Neural cell (in vitro differentiated cells): Measurements from ENCODE around the gene DKC1.

Experiments used
- CTCF ChIP-seq: fragments of 450-650 bp; IDR thresholded peaks from 2 replicates; pipeline ENCODE4 v1.5.1; 2014; ENCODE audit warnings: antibody characterized with exemption, mild to moderate bottlenecking, moderate library complexity; ENCODE audit not compliant: poor library complexity, severe bottlenecking
- EP300 ChIP-seq: fragments of 450-650 bp; conservative IDR thresholded peaks from 2 replicates; pipeline ENCODE4 v1.6.1; 2014; ENCODE audit warnings: antibody characterized with exemption, mild to moderate bottlenecking, moderate library complexity; ENCODE audit not compliant: poor library complexity, severe bottlenecking
- EZH2 ChIP-seq: fragments of 200-600, 300-800 bp; shearing (Covaris generic), sonication (generic); IDR thresholded peaks from 2 replicates; pipeline ENCODE4 v1.6.1; 2014; ENCODE audit warnings: antibody characterized with exemption, low read length, borderline replicate concordance, mild to moderate bottlenecking; ENCODE audit not compliant: insufficient read depth, poor library complexity, severe bottlenecking
- MXI1 ChIP-seq: fragments of 450-650 bp; conservative IDR thresholded peaks from 2 replicates; pipeline ENCODE4 v1.6.1; 2014; ENCODE audit warnings: antibody characterized with exemption, mild to moderate bottlenecking; ENCODE audit not compliant: poor library complexity, severe bottlenecking
- POLR2AphosphoS5 ChIP-seq: IDR thresholded peaks from 2 replicates; pipeline ENCODE4 v1.6.1; 2012
- RAD21 ChIP-seq: fragments of 450-650 bp; conservative IDR thresholded peaks from 2 replicates; pipeline ENCODE4 v1.6.1; 2014; ENCODE audit warnings: antibody characterized with exemption, mild to moderate bottlenecking, moderate library complexity
- REST ChIP-seq: IDR thresholded peaks from 2 replicates; pipeline ENCODE4 v1.6.1; 2012; ENCODE audit warnings: borderline replicate concordance
- TAF1 ChIP-seq: IDR thresholded peaks from 2 replicates; pipeline ENCODE4 v1.6.1; 2012; ENCODE audit warnings: low read depth

- TF ChIP-seq EZH2 (no peak), POLR2AphosphoS5 (no peak), CTCF (no peak), TAF1 (no peak), EP300 (no peak), REST (no peak), RAD21 (no peak), MXI1 (no peak)
Observed at GRCh38 chrX:154721155-154721554, 41.5 kb upstream of the DKC1 start.
